Kidney epithelial cell (primary cell): ENCODE data around the gene ARRDC2. TPM values are rescaled to one million over a fixed set of nuclear protein-coding genes. Genes with fewer than 3 reads are reported as not detected.

Experiments used
- DNase-seq: peaks from one replicate; pipeline ENCODE4 v3.0.0-alpha.2; 2010; ENCODE audit warnings: low read depth
- H3K27me3 ChIP-seq: 2 replicates; pipeline ENCODE4 v1.6.0; 2011; ENCODE audit warnings: low read length; ENCODE audit not compliant: control insufficient read depth, insufficient read depth
- H3K36me3 ChIP-seq: 2 replicates; pipeline ENCODE4 v1.5.1; 2011; ENCODE audit warnings: low read length; ENCODE audit not compliant: control insufficient read depth, insufficient read depth
- H3K4me3 ChIP-seq: 2 replicates; pipeline ENCODE4 v1.5.1; 2011; ENCODE audit warnings: low read depth, mild to moderate bottlenecking, control low read depth, low read length
- total RNA-seq: library from RNA; depleted of rRNA; stranded (reverse); fragments of >200 nt; gene quantifications from 2 replicates; pipeline ENCODE4 v1.2.3, GENCODE V29; 2015
- TF ChIP-seq, protein P1 (sequence below): IDR thresholded peaks from 2 replicates; pipeline ENCODE4 v1.5.1; 2011; ENCODE audit warnings: mild to moderate bottlenecking, moderate library complexity, low read length, control low read depth, inconsistent platforms; ENCODE audit not compliant: insufficient read depth, poor library complexity, severe bottlenecking

The ARRDC2 gene
- total RNA-seq, 1 donor from 2014 or later, result 8.4 TPM

DNA sequence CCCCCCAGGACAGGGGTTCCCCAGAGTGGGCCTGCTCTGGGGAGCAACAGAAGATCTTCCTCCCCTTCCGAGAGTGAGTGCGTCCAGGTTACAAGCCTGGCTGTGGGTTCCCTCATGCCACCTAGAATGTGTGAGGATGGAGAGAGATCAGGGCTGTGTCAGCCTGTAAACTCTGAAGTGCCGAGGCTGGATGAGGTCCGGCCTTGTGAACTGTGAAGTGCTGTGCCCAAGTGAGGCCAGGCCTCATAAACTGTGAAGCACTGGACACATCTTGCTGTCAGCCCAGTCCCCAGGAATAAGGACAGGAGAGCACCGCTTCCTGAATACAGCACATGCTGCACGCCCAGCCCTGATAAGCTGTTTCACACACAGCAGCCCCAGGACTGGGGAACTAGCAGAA is 33.4 kb upstream of the ARRDC2 start:
- DNase-seq, result no peak
- TF ChIP-seq, protein P1, sequence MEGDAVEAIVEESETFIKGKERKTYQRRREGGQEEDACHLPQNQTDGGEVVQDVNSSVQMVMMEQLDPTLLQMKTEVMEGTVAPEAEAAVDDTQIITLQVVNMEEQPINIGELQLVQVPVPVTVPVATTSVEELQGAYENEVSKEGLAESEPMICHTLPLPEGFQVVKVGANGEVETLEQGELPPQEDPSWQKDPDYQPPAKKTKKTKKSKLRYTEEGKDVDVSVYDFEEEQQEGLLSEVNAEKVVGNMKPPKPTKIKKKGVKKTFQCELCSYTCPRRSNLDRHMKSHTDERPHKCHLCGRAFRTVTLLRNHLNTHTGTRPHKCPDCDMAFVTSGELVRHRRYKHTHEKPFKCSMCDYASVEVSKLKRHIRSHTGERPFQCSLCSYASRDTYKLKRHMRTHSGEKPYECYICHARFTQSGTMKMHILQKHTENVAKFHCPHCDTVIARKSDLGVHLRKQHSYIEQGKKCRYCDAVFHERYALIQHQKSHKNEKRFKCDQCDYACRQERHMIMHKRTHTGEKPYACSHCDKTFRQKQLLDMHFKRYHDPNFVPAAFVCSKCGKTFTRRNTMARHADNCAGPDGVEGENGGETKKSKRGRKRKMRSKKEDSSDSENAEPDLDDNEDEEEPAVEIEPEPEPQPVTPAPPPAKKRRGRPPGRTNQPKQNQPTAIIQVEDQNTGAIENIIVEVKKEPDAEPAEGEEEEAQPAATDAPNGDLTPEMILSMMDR, result no peak
- Histone ChIP-seq H3K27me3 (no peaks in the 10 kb centered on the region), H3K4me3 (no peak overlapping the region), H3K36me3 (no peaks in the 10 kb centered on the region)

DNA sequence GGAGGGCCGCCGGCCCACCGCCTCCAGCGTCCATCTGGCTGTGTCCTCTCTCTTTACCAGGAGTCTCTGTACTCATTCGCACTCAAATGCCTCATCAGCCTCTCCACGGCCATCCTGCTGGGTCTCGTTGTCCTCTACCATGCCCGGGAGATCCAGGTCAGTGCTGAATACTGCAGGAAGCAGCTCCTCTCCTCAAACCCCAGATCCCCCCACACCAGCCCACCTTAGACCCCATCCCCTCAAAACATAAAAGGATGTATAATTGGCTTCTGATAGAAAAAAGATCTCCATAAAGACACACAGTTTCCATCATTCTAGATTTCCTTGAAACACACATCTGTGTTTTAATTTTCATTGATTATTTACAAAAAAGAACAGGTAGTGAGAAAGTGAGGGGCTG is 32.9 kb upstream of the ARRDC2 start:
- H3K4me3 ChIP-seq, result no peak overlapping the region
- TF ChIP-seq, protein P1, result no peak
- H3K36me3 ChIP-seq, result no peaks in the 10 kb centered on the region
- H3K27me3 ChIP-seq, result no peaks in the 10 kb centered on the region
- DNase-seq, result no peak

DNA sequence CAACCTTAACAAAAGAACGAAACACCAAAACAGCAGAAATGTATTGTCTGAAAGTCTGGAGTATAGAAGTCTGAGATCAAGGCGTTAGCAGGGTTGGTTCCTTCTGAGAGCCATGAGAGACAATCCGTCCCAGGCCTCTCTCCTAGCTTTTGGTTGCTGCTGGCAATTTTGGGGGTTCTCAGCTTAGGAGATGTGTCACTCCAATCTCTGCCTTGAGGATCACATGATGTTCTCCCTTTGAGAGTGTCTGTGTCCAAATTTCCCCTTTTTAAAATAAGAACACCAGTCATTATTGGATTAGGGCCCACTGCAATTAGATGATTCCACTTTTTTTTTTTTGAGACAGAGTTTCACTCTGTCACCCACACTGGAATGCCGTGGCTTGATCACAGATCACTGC is 30.9 kb upstream of the ARRDC2 start:
- no peak for DNase-seq
- H3K27me3 ChIP-seq, result peaks cover 3% of the 10 kb centered on the region
- TF ChIP-seq, protein P1, result no peak
- no peak overlapping the region for H3K4me3 ChIP-seq
- H3K36me3 ChIP-seq, result no peaks in the 10 kb centered on the region

DNA sequence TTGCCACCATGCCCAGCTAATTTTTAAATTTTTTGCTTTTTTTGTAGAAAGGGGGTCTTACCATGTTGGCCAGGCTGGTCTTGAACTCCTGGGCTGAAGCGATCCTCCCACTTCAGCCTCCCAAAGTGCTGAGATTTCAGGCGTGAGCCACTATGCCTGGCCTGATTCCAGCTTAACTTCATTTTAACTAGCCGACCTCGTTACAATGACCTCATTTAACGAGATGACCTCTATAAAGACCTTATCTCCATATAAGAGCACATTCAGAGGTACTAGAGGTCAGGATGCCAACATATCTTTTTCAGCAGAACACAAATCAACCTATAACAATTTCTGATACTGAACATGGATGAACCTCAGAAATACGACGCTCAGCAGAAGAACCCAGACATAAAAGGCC is 30.5 kb upstream of the ARRDC2 start:
- Histone ChIP-seq H3K36me3 (no peaks in the 10 kb centered on the region), H3K27me3 (peaks cover 6% of the 10 kb centered on the region), H3K4me3 (no peak overlapping the region)
- DNase-seq, result no peak
- TF ChIP-seq, protein P1, result no peak

DNA sequence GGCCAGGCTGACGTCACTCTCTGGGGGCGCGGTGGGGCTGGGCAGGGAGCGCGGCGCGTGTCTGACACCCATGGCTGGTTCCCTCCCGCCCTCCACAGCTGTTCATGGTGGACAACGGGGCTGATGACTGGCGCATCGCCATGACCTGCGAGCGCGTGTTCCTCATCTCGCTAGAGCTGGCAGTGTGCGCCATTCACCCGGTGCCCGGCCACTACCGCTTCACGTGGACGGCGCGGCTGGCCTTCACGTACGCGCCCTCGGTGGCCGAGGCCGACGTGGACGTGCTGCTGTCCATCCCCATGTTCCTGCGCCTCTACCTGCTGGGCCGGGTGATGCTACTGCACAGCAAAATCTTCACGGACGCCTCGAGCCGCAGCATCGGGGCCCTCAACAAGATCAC is 26.4 kb upstream of the ARRDC2 start:
- Histone ChIP-seq H3K27me3 (peaks cover 6% of the 10 kb centered on the region), H3K36me3 (no peaks in the 10 kb centered on the region), H3K4me3 (no peak overlapping the region)
- no peak for DNase-seq
- TF ChIP-seq, protein P1, result no peak

DNA sequence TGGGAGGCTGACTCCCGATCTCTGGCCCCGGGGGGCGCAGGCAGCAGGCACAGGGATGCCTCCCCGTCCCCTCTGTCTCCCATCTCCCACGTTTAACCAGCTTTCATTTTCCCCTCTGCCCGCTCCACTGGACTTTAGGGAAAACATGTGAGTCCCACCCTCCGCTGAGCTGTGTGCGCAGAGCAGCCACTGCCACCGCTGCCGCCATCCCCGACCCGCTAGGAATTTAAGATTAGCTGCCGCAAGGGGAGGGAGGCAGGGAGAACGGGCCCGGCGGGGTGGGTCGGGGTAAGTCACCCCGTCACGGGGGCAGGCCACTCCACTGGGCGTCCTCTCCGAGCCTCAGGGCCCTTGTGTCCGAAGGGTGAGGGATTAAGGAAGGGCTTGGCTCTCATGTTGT is 25.5 kb upstream of the ARRDC2 start:
- DNase-seq, result no peak
- H3K36me3 ChIP-seq, result no peaks in the 10 kb centered on the region
- no peak overlapping the region for H3K4me3 ChIP-seq
- TF ChIP-seq, protein P1, result no peak
- H3K27me3 ChIP-seq, result peaks cover 6% of the 10 kb centered on the region
